AG09309 (cell line): ENCODE data around the gene ATG12.

Source experiments
- DNase-seq: peaks from one replicate; pipeline ENCODE4 v3.0.0-alpha.2; 2010; ENCODE audit warnings: low read depth
- H3K4me3 ChIP-seq: 2 replicates; pipeline ENCODE4 v1.5.1; 2011; ENCODE audit warnings: mild to moderate bottlenecking, low read depth, low read length, moderate library complexity; ENCODE audit not compliant: control insufficient read depth
- CTCF ChIP-seq: IDR thresholded peaks from 2 replicates; pipeline ENCODE4 v1.5.1; 2011; ENCODE audit warnings: mild to moderate bottlenecking, low read depth, low read length, inconsistent platforms; ENCODE audit not compliant: insufficient read depth, control insufficient read depth; ENCODE audit errors: missing control alignments

The ATG12 gene

DNA sequence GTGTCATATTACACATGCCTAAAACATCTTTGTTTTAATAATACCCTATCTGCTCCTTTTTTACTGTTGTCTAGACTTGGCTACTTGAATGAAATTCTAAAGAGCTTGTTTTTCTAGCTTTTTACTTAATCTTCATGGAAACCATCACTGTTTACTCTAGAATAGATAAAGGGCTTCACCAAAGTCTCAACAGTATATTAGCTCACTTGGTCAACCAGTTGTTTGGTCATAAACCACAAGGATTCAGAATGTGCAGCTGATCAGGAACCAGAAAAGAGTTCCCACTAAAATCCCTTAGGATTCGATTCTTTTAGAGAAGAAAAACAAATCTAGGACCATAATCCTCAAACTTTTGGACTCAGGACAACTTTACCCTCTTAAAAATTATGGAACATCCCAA, 62.9 kb downstream of the ATG12 start:
- no peak for TF ChIP-seq CTCF
- no peak for DNase-seq
- no peak overlapping the region for H3K4me3 ChIP-seq
